Stimulated activated effector memory CD8-positive, alpha-beta T cell treated with anti-CD3 and anti-CD28 coated beads, Interleukin-12 subunit alpha, Interleukin-12 subunit beta, amount 100 ng/mL, for 72 hours (primary cell): ENCODE measurements around the gene SLC1A4.

Experiments used
- ATAC-seq: fragments of 150-1000 bp; cut with Tn5 transposase; 2 replicates; pipeline ENCODE4 v1.10.0; 2021
- DNase-seq, 2 donors: peaks; one replicate each; pipeline ENCODE4 v3.0.0; 2021 to 2022; ENCODE audit warnings: low spot score in 2 of 2
- H3K27ac Mint-ChIP-seq: one replicate; pipeline ENCODE4 v1.8.0; 2022; ENCODE audit warnings: mild to moderate bottlenecking, mixed read lengths
- H3K36me3 Mint-ChIP-seq: one replicate; pipeline ENCODE4 v1.8.0; 2022; ENCODE audit warnings: mild to moderate bottlenecking, mixed read lengths
- H3K4me1 Mint-ChIP-seq: one replicate; pipeline ENCODE4 v1.8.0; 2022; ENCODE audit warnings: mixed read lengths
- H3K4me3 Mint-ChIP-seq: one replicate; pipeline ENCODE4 v1.8.0; 2022; ENCODE audit warnings: mild to moderate bottlenecking, mixed read lengths
- H3K9me3 Mint-ChIP-seq: one replicate; pipeline ENCODE4 v1.8.0; 2022; ENCODE audit warnings: mixed read lengths

The SLC1A4 gene

GRCh38 chr2:65059071-65059470 lies 69.9 kb downstream of the SLC1A4 start:
- no peaks in the 10 kb centered on the region for H3K9me3 Mint-ChIP-seq
- DNase-seq (no peak), ATAC-seq (no peak)
- no peak overlapping the region for H3K27ac Mint-ChIP-seq
- no peak overlapping the region for H3K4me3 Mint-ChIP-seq
- H3K4me1 Mint-ChIP-seq, result peaks cover 40% of the 10 kb centered on the region
- H3K36me3 Mint-ChIP-seq, result peaks cover 5% of the 10 kb centered on the region

GRCh38 chr2:65061146-65061909 lies 72.1 kb downstream of the SLC1A4 start:
- DNase-seq, result no peak
- Mint-ChIP-seq H3K4me1 (peaks cover 32% of the 10 kb centered on the region), H3K9me3 (no peaks in the 10 kb centered on the region), H3K36me3 (no peaks in the 10 kb centered on the region), H3K27ac (no peak overlapping the region), H3K4me3 (no peak overlapping the region)
- no peak for ATAC-seq

GRCh38 chr2:65061910-65062339 lies 72.7 kb downstream of the SLC1A4 start:
- ATAC-seq, result no peak
- no peak overlapping the region for H3K27ac Mint-ChIP-seq
- no peaks in the 10 kb centered on the region for H3K9me3 Mint-ChIP-seq
- peaks cover 30% of the 10 kb centered on the region for H3K4me1 Mint-ChIP-seq
- H3K4me3 Mint-ChIP-seq, result no peak overlapping the region
- DNase-seq, result no peak
- peaks cover under 1% of the 10 kb centered on the region for H3K36me3 Mint-ChIP-seq

GRCh38 chr2:65062843-65063825 lies 73.9 kb downstream of the SLC1A4 start:
- Mint-ChIP-seq H3K4me1 (peaks cover 27% of the 10 kb centered on the region), H3K27ac (no peak overlapping the region), H3K9me3 (no peaks in the 10 kb centered on the region), H3K36me3 (peaks cover 4% of the 10 kb centered on the region), H3K4me3 (no peak overlapping the region)
- DNase-seq, result no peak
- no peak for ATAC-seq

GRCh38 chr2:65064728-65065552 lies 75.7 kb downstream of the SLC1A4 start:
- peak; percentile 85 for ATAC-seq
- Mint-ChIP-seq H3K4me1 (peaks cover 27% of the 10 kb centered on the region), H3K27ac (peak overlapping the region; percentile 77), H3K4me3 (no peak overlapping the region), H3K36me3 (peaks cover 9% of the 10 kb centered on the region), H3K9me3 (no peaks in the 10 kb centered on the region)
- peak in 1 of 2 donors; percentile 64 for DNase-seq

- no peaks in the 10 kb centered on the region for H3K9me3 Mint-ChIP-seq
- peaks cover 32% of the 10 kb centered on the region for H3K4me1 Mint-ChIP-seq
- H3K36me3 Mint-ChIP-seq, result peaks cover 36% of the 10 kb centered on the region
- no peak overlapping the region for H3K4me3 Mint-ChIP-seq
- no peak for ATAC-seq
- no peak for DNase-seq
- H3K27ac Mint-ChIP-seq, result peak overlapping the region; percentile 94
Measured at GRCh38 chr2:65067806-65068553, 78.8 kb downstream of the SLC1A4 start.

- DNase-seq, result no peak
- Mint-ChIP-seq H3K36me3 (peaks cover 50% of the 10 kb centered on the region), H3K27ac (peak overlapping the region; percentile 94), H3K9me3 (no peaks in the 10 kb centered on the region), H3K4me1 (peaks cover 32% of the 10 kb centered on the region), H3K4me3 (no peak overlapping the region)
- ATAC-seq, result no peak
Measured at GRCh38 chr2:65069439-65069824, 80.2 kb downstream of the SLC1A4 start.

- Mint-ChIP-seq H3K27ac (peak overlapping the region; percentile 94), H3K36me3 (peaks cover 58% of the 10 kb centered on the region), H3K4me3 (no peak overlapping the region), H3K9me3 (no peaks in the 10 kb centered on the region), H3K4me1 (peaks cover 25% of the 10 kb centered on the region)
- DNase-seq (no peak), ATAC-seq (peak; percentile 61)
Measured at GRCh38 chr2:65070172-65070830, 81.1 kb downstream of the SLC1A4 start.

- Mint-ChIP-seq H3K4me3 (no peak overlapping the region), H3K27ac (peak overlapping the region; percentile 94), H3K36me3 (peaks cover 61% of the 10 kb centered on the region), H3K4me1 (peaks cover 25% of the 10 kb centered on the region), H3K9me3 (no peaks in the 10 kb centered on the region)
- DNase-seq (no peak), ATAC-seq (peak; percentile 3)
Measured at GRCh38 chr2:65070856-65071255, 81.7 kb downstream of the SLC1A4 start.

- Mint-ChIP-seq H3K4me1 (peaks cover 25% of the 10 kb centered on the region), H3K36me3 (peaks cover 69% of the 10 kb centered on the region), H3K9me3 (no peaks in the 10 kb centered on the region), H3K27ac (peak overlapping the region; percentile 94), H3K4me3 (no peak overlapping the region)
- DNase-seq, result no peak
- no peak for ATAC-seq
Measured at GRCh38 chr2:65071499-65072180, 82.4 kb downstream of the SLC1A4 start.

GRCh38 chr2:65072181-65072970 lies 83.2 kb downstream of the SLC1A4 start:
- peaks cover 23% of the 10 kb centered on the region for H3K4me1 Mint-ChIP-seq
- H3K36me3 Mint-ChIP-seq, result peaks cover 70% of the 10 kb centered on the region
- H3K27ac Mint-ChIP-seq, result peak overlapping the region; percentile 94
- ATAC-seq, result no peak
- H3K4me3 Mint-ChIP-seq, result no peak overlapping the region
- H3K9me3 Mint-ChIP-seq, result no peaks in the 10 kb centered on the region
- DNase-seq, result no peak
